Endometrial microvascular endothelial cells (primary cell): ENCODE data around the gene SLC22A31. TPM values are rescaled to one million over a fixed set of nuclear protein-coding genes. Genes with fewer than 3 reads are reported as not detected.

Experiments
- in situ Hi-C: cut with HindIII; loops from 2 replicates; pipeline ENCODE4 v1.10.0; 2017; ENCODE audit warnings: low sequenced_read_pairs, low pct_unique_long_range_greater_than_20kb; ENCODE audit errors: inconsistent ontology term
- total RNA-seq: library from RNA; depleted of rRNA; stranded (reverse); fragments of >200 nt; gene quantifications from one replicate; pipeline ENCODE4 v1.2.3, GENCODE V29; 2015; ENCODE audit errors: inconsistent ontology term

Gene SLC22A31
- total RNA-seq, 1 donor from 2014 or later, result not detected

- in situ Hi-C loops, result no loop called here
These were observed 17.3 kb upstream of the SLC22A31 start, which contains the start of gene ZNF778 for GRCh38 chr16:89217388-89218191. TSS of gene ZNF778 (plus strand) at chr16:89217703. CDS start at chr16:89221128, 3,425 bp downstream.

GRCh38 chr16:89217138-89217387 lies 16.7 kb upstream of the SLC22A31 start:
- in situ Hi-C loops, result no loop called here

- in situ Hi-C loops, result no loop called here
These were observed 16.2 kb upstream of the SLC22A31 start for GRCh38 chr16:89216315-89217137.

GRCh38 chr16:89210904-89211515 lies 10.7 kb upstream of the SLC22A31 start:
- in situ Hi-C loops, result no loop called here

- in situ Hi-C loops, result no loop called here
These were observed 10.0 kb upstream of the SLC22A31 start for GRCh38 chr16:89210165-89210903.

GRCh38 chr16:89209522-89210044 lies 9.2 kb upstream of the SLC22A31 start:
- in situ Hi-C loops, result no loop called here

- in situ Hi-C loops, result no loop called here
These were observed 7.7 kb upstream of the SLC22A31 start for GRCh38 chr16:89207993-89208392.

GRCh38 chr16:89202422-89203215 lies 2.3 kb upstream of the SLC22A31 start:
- in situ Hi-C loops, result no loop called here

GRCh38 chr16:89201439-89202377 lies 1.4 kb upstream of the SLC22A31 start:
- in situ Hi-C loops, result no loop called here

GRCh38 chr16:89200850-89201411 lies 594 bp upstream of the SLC22A31 start:
- in situ Hi-C loops, result no loop called here

- in situ Hi-C loops, result no loop called here
These were observed 855 bp downstream of the SLC22A31 start for GRCh38 chr16:89199241-89200123.

- in situ Hi-C loops, result no loop called here
These were observed 1.7 kb downstream of the SLC22A31 start for GRCh38 chr16:89198417-89199240.

- in situ Hi-C loops, result no loop called here
These were observed 2.5 kb downstream of the SLC22A31 start for GRCh38 chr16:89197633-89198416.

GRCh38 chr16:89197033-89197632 lies 3.2 kb downstream of the SLC22A31 start:
- in situ Hi-C loops, result no loop called here
